Fibroblast of lung (primary cell): ENCODE results near the gene PPARGC1A. TPM values are rescaled to one million over a fixed set of nuclear protein-coding genes. Genes with fewer than 3 reads are reported as not detected.

ENCODE experiments used
- DNase-seq, 2 donors: peaks; one replicate each; pipeline versions ENCODE4 v3.0.0 to v3.0.0-alpha.2; 2010; ENCODE audit warnings: low read depth in 2 of 2
- H2AFZ ChIP-seq: 2 replicates; pipeline ENCODE4 v1.5.1; 2012; ENCODE audit warnings: low read length, control low read depth, inconsistent platforms
- H3K27ac ChIP-seq: 2 replicates; pipeline ENCODE4 v1.5.1; 2011; ENCODE audit warnings: low read length, control low read depth; ENCODE audit not compliant: insufficient read depth
- H3K27me3 ChIP-seq: 2 replicates; pipeline ENCODE4 v1.5.1; 2011; ENCODE audit warnings: mild to moderate bottlenecking, low read length; ENCODE audit not compliant: control insufficient read depth, insufficient read depth
- H3K36me3 ChIP-seq: 2 replicates; pipeline ENCODE4 v1.5.1; 2011; ENCODE audit warnings: low read length; ENCODE audit not compliant: control insufficient read depth, insufficient read depth
- H3K4me1 ChIP-seq: 2 replicates; pipeline ENCODE4 v1.5.1; 2011; ENCODE audit warnings: low read length; ENCODE audit not compliant: control insufficient read depth, insufficient read depth; ENCODE audit errors: extremely low read depth
- H3K4me2 ChIP-seq: 2 replicates; pipeline ENCODE4 v1.5.1; 2011; ENCODE audit warnings: low read length, control low read depth; ENCODE audit not compliant: insufficient read depth; ENCODE audit errors: extremely low read depth
- H3K4me3 ChIP-seq, 4 experiments: fragments of 200-600 bp in 1 of 4; sonication (generic) in 1 of 4; replicated peaks in 1 of 4; 2 replicates each; pipeline ENCODE4 v1.5.1; 2011 to 2016; ENCODE audit warnings: low read length in 4 of 4, low read depth in 3 of 4, mild to moderate bottlenecking in 3 of 4, control low read depth in 2 of 4, inconsistent platforms in 1 of 4, mixed read lengths in 1 of 4; ENCODE audit not compliant: insufficient read depth in 1 of 4; ENCODE audit errors: control extremely low read depth in 1 of 4
- H3K79me2 ChIP-seq: 2 replicates; pipeline ENCODE4 v1.5.1; 2012; ENCODE audit warnings: mild to moderate bottlenecking, low read length, inconsistent platforms; ENCODE audit not compliant: control insufficient read depth, insufficient read depth
- H3K9ac ChIP-seq: 2 replicates; pipeline ENCODE4 v1.5.1; 2011; ENCODE audit warnings: mild to moderate bottlenecking, low read length, control low read depth; ENCODE audit not compliant: insufficient read depth
- H3K9me3 ChIP-seq: 2 replicates; pipeline ENCODE4 v1.5.1; 2012; ENCODE audit warnings: low read depth, low read length; ENCODE audit not compliant: control insufficient read depth, insufficient read depth
- H4K20me1 ChIP-seq: 2 replicates; pipeline ENCODE4 v1.5.1; 2011; ENCODE audit warnings: low read length; ENCODE audit not compliant: control insufficient read depth, insufficient read depth; ENCODE audit errors: extremely low read depth
- CTCF ChIP-seq, 2 donors: IDR thresholded peaks in 1 of 2; conservative IDR thresholded peaks in 1 of 2; 1 replicate in 1 of 2; 2 replicates in 1 of 2; pipeline ENCODE4 v1.5.1; 2011 to 2012; ENCODE audit warnings: low read length in 2 of 2, control low read depth in 1 of 2, inconsistent platforms in 1 of 2, low read depth in 1 of 2, mild to moderate bottlenecking in 1 of 2
- EZH2 ChIP-seq: IDR thresholded peaks from 2 replicates; pipeline ENCODE4 v1.5.1; 2012; ENCODE audit warnings: low read length, control low read depth, mild to moderate bottlenecking; ENCODE audit errors: missing control alignments
- polyA plus RNA-seq, 2 donors: library from polyadenylated mRNA; depleted of rRNA in 1 of 2; stranded (reverse) in 1 of 2; unstranded in 1 of 2; fragments of >200 nt; gene quantifications; 2 replicates each; pipeline ENCODE4 v1.2.1, GENCODE V29; 2011 to 2012; ENCODE audit warnings: missing spikeins in 1 of 2
- total RNA-seq: library from RNA; depleted of rRNA; stranded (reverse); fragments of >200 nt; gene quantifications from 2 replicates; pipeline ENCODE4 v1.2.1, GENCODE V29; 2014

The PPARGC1A gene
- total and polyA plus RNA-seq, 2 donors (not counting 1 experiment from before 2014, with no cell fraction given), result 1.3 to 6.9 TPM

- peak; percentile 40 to 56 for DNase-seq
- Histone ChIP-seq H2AFZ (no peak overlapping the region), H3K79me2 (no peaks in the 10 kb centered on the region), H3K36me3 (no peaks in the 10 kb centered on the region), H3K4me1 (no peaks in the 10 kb centered on the region), H3K4me3 (no peak overlapping the region), H3K9me3 (no peaks in the 10 kb centered on the region), H3K27ac (no peak overlapping the region), H3K9ac (no peak overlapping the region), H3K27me3 (no peaks in the 10 kb centered on the region), H4K20me1 (no peaks in the 10 kb centered on the region), H3K4me2 (no peak overlapping the region)
- TF ChIP-seq EZH2 (no peak), CTCF (conservative IDR thresholded peaks at IDR 0.05 in 1 of 2, IDR thresholded peaks at IDR 0.05 in 1 of 2; ENCODE audit: low read depth in 1 of 2, low read length in 2 of 2) (no peak)
Observed at GRCh38 chr4:23788460-23788859, 101.4 kb downstream of the PPARGC1A start.

- H3K4me3 ChIP-seq, result no peak overlapping the region
- H3K79me2 ChIP-seq, result no peaks in the 10 kb centered on the region
- TF ChIP-seq CTCF (conservative IDR thresholded peaks at IDR 0.05 in 1 of 2, IDR thresholded peaks at IDR 0.05 in 1 of 2; ENCODE audit: low read depth in 1 of 2, low read length in 2 of 2) (no peak), EZH2 (no peak)
- no peak overlapping the region for H3K4me2 ChIP-seq
- H3K27me3 ChIP-seq, result no peaks in the 10 kb centered on the region
- no peaks in the 10 kb centered on the region for H3K4me1 ChIP-seq
- no peaks in the 10 kb centered on the region for H3K9me3 ChIP-seq
- H2AFZ ChIP-seq, result no peak overlapping the region
- no peaks in the 10 kb centered on the region for H3K36me3 ChIP-seq
- no peaks in the 10 kb centered on the region for H4K20me1 ChIP-seq
- no peak for DNase-seq
- H3K9ac ChIP-seq, result no peak overlapping the region
- H3K27ac ChIP-seq, result no peak overlapping the region
Observed at GRCh38 chr4:23788027-23788426, 101.8 kb downstream of the PPARGC1A start.

- Histone ChIP-seq H3K4me2 (no peak overlapping the region), H3K36me3 (no peaks in the 10 kb centered on the region), H3K4me1 (no peaks in the 10 kb centered on the region), H3K9me3 (no peaks in the 10 kb centered on the region), H3K79me2 (no peaks in the 10 kb centered on the region), H3K4me3 (no peak overlapping the region), H3K27me3 (no peaks in the 10 kb centered on the region), H2AFZ (no peak overlapping the region), H3K27ac (no peak overlapping the region), H3K9ac (no peak overlapping the region), H4K20me1 (no peaks in the 10 kb centered on the region)
- TF ChIP-seq CTCF (conservative IDR thresholded peaks at IDR 0.05 in 1 of 2, IDR thresholded peaks at IDR 0.05 in 1 of 2; ENCODE audit: low read depth in 1 of 2, low read length in 2 of 2) (no peak), EZH2 (no peak)
- peak; percentile 15 to 20 for DNase-seq
Observed at GRCh38 chr4:23782778-23783437, 106.9 kb downstream of the PPARGC1A start.
